HG03175 (cell line): ENCODE data around the gene LOC101059915.

Experiments used
- ATAC-seq: cut with Tn5 transposase; IDR thresholded peaks from one replicate; pipeline ENCODE4 v1.9.1; 2021; ENCODE audit warnings: mild to moderate bottlenecking, moderate library complexity; ENCODE audit not compliant: unreplicated experiment

Gene LOC101059915

DNA sequence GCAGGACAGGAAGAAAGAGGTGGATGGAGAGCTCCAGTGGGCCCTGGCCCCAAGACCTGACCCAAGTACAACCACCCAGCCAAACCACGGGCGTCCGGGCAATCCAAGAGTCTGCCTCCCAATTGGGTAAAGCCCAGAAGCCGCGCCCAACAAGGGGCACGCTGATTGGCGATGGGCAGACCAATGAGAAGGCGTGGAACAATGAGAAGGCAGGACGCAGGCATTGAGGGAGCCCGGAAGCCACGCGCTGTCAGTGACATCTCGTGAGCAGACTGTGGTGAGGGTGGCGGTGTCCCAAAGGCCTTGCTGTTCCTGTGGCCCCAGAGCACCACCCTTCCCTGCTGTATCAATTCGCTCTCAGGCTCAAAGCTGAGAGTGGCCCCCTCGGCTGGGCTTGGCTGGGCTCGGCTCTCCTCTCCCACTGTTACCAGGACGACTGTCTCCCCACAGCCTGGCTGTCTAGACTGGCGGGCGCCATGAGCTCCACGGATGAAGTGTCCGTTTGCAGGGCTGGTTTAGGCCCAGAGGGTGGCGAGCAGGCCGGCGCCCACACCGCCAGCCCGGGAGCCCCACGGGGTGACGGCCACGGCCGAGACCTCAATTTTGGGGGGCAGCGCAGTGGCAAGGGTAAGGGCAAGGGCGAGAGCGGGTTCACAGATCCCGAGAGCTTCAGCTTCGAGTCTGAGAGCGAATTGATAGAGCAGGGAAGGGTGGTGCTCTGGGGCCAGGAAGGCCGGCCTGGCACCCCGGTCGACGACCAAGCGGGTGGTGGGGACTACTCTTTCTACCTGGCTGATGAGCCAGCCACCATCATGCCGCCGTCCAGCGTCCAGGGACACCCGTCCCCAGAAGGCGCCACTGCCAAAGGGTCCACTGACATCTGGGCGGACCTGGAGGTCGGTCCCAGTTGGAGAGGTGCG is at the start of gene LOC101059915:
Gene LOC101059915 (plus strand): TSS at position 219 of the 920 bp plus-strand sequence.
- no peak for ATAC-seq

DNA sequence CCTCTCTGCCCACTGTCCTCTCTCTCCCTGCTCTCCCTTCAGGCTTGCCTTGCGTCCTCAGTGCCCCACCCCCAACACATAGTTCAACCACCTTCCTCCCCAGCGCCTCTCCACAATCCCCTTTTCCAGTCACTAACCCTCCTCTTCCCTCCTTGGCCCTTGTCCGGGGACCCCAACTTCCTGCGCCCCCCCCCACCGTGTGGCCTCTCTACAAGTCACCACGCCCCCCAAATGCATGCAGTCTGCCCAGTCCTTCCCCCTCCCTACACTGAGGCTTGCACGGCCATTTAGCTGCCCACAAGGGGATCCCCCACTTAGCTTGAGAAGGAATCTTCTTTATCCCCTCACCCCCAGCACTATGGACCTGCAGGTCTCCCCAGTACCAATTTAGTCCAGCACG is 49.6 kb upstream of the LOC101059915 start:
- no peak for ATAC-seq

DNA sequence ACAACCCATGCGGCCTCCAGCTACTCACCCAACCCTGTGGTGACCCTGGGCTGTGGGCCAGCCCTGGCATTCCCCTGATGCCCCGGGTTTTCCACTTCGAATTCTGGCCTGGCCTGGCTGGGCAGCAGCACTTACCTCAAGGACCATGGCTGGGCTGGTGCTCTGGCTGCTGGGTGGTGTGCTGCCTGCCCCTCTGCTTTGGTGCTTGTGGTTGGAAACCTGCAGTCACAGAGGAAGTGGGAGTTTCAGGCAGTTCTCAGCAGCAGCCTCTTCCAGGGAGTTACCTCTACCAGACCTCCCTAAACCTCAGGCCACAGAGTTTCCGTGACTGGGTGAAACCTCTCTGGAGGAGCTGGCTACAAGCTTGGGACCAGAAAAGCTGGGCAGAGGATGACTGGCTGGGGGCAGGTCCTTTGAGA is 49.0 kb upstream of the LOC101059915 start, which contains the start of gene CXCR3:
Gene CXCR3 (minus strand): TSS at position 209 of the 419 bp plus-strand sequence. CDS start 62 bp downstream, at position 147.
- peak; percentile 48 for ATAC-seq

DNA sequence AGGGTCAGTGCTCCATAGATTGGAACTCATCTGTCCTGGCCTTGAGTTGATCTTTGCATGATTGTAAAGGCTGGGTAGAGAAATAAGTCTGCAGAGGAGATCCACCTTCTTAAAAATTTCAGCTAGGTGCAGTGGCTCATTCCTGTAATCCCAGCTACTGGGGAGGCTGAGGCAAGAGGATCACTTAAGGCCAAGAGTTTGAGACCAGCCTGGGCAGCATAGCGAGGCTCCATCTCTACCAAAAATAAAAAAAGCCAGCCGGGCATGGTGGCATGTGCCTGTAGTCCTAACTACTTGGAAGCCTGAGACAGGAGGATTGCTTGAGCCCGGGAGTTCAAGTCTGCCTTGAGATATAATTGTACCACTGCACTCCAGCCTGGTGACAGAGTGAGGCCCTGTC is 48.6 kb upstream of the LOC101059915 start:
- ATAC-seq = no peak

DNA sequence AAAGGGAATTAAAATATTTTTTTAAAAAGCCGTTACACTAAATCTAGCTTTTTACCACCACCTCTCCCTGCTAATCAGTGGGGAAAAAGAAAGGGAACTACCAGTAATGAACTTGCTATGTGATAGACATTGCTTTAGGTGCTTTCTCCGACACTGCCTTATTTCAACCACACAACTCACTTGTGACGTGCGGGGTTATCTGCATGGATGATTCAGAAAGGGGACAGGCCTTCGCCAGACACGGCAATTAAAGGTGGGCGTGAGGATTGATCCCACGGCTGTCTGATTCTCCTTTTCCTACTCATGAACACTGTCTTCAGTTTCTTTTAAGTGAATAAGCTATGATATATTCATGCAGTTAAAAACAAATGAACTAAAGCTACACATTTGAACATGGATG is 48.2 kb upstream of the LOC101059915 start:
- no peak for ATAC-seq

DNA sequence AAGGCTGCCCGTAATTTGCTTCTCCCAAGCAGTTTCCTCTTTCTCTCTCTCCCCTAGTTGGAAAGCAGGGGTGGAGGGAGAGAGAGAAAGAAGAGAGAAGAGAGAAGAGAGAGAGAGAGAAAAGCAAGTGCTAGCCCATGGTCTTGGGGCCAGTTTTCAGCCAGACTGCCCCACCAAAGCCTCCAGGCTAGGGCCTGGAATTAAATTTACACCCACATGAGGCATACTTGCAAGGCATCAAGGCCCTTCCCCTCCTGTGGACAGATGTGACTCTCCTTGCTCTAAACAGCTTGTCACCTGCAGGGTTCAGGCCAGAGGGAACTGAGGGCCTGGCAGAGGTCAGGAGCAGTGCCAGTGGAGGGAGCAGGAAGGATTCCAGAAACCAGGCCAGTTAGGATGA is 47.4 kb upstream of the LOC101059915 start:
- ATAC-seq = no peak

DNA sequence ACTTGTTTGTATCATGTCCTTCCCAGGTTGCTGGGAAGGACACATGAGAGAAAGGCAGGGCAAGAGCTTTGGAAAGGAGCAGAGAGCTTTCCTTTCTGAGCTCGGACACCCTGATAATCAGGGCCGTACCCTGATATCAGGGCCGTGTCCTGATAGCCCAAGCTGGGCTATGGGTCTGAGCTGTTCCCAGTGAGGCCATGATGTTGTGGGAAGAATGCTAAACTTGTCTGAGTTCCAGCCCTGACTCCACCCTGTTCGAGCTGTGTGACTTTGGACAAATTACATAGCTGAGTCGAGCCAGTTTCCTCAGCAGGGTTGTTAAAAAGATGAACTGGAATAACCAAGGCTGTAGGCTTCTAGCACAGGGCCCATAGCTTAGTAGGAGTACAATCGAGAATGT is 45.7 kb upstream of the LOC101059915 start:
- no peak for ATAC-seq

DNA sequence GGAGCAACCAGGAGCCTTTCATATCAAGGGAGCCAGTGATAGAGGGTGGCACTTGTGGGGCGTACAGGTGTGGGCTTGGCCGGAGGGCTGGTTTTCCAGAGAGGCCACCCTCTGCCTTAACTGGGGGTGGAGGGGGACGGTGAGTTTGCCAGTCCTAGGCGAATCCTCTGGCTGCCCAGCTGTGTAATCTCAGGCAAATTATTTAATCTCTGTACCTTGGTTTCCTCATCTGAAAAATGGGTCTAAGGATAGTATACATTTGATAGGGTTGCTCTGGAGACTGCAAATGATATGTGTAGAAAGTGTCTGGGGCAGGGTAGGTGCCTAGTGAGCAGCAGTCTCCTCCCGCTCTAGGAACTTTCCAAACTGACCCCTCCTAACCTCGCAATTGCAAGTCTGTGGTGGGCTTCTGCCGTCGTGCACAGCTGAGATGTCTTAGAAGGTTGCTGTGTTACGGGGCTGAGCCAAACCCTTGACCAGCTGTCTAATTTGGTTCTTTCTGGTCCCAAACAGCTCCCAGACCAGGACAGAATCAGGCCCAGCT is 45.2 kb upstream of the LOC101059915 start:
- ATAC-seq = no peak

DNA sequence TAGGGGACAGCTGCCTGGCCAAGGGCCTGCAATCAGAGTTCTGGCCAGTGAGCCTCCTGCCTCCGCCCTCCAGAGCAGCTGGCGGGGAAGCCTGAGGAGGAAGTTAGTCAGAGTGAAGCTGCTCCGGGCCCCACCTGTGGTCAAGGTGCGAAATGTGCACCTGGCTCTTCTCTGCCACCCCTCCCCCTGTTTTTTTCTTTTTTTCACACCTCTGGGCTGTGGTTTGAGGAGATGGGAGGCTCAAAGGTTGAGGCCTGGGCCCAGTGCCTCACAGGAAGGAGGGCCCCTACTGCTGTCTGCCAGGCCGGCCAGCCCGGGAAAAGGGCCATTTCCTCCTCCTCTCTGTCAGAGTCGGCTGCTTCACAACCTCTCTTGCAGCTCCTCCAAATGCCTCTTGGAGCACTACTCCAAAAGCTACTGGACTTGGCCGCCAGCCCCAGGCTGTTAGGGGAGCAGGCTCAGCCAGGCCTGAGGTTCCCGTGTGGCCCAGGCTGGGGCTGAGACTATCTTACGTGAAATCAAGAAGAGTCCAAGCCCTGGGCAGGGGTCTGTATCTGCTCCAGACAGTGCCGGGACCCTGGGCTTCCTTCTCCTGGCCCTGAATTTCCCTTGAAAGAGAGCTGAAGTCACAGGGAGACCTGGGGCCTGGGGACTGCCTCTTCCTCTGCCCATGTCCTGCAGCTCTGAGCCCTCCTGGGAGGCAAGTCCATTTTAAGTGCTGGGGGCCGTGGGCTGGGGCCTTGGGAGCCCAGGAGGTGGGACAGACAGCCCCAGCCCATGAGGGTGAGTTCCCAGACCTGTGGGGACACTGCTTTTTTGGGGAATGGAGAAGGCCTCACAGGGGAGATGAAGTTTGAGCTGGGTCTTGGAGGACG is 44.5 kb upstream of the LOC101059915 start:
- ATAC-seq = peak; percentile 69

DNA sequence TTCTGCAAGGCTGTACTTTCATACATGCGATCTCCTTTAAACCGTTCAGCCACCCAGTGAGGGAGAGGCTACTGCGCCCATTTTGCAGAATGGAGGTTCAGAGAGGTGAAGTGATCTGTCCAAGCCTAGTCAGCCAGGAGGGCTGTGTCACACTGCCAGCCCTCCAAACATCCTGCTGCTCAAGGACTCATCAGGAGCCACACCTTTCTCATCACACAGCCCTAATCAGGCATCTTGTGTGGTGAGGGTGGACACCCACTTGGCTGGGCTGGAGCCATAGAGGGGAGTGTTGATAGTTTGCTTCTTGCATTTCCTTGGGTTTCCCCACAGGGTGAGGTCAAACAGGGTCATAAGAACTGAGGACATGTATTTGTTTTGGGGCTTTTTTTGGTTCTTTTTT is 43.6 kb upstream of the LOC101059915 start:
- no peak for ATAC-seq

DNA sequence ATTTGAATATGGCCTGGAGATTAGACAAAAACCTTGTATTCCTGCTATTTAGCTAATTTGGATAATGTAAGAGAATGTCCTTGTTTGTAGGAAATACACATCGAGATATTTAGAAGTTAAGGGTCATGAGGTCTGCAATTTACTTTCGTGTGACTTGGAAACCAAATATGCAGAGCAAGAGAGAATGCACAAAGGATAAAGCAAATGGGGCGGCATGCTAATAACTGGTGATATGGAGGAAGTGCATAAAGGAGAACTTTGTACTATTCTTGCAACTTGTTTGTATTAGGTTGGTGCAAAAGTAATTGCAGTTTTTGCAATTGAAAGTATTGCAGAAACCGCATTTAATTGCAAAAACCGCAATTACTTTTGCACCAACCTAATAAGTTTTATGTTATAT is 41.9 kb upstream of the LOC101059915 start:
- ATAC-seq = no peak

DNA sequence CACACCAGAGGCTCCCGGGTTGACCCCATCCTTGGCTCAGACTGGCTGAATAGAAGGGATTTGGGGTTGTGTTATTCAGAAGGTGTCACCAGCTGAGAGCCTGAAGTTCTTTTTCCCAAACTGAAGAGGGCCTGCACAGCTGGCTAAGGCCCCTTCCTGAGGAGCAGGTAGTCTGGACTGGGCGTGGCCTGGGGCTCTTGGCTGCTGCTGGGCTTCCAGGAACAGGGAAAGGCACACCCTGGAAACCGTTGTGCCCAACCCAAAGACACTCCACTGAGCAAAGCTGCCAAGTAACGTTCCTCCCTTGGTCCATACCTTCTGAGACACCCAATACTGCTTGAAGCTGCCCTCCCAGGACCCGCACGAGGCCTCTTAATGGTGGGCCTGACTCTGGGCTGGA is 40.8 kb upstream of the LOC101059915 start:
- ATAC-seq = no peak

DNA sequence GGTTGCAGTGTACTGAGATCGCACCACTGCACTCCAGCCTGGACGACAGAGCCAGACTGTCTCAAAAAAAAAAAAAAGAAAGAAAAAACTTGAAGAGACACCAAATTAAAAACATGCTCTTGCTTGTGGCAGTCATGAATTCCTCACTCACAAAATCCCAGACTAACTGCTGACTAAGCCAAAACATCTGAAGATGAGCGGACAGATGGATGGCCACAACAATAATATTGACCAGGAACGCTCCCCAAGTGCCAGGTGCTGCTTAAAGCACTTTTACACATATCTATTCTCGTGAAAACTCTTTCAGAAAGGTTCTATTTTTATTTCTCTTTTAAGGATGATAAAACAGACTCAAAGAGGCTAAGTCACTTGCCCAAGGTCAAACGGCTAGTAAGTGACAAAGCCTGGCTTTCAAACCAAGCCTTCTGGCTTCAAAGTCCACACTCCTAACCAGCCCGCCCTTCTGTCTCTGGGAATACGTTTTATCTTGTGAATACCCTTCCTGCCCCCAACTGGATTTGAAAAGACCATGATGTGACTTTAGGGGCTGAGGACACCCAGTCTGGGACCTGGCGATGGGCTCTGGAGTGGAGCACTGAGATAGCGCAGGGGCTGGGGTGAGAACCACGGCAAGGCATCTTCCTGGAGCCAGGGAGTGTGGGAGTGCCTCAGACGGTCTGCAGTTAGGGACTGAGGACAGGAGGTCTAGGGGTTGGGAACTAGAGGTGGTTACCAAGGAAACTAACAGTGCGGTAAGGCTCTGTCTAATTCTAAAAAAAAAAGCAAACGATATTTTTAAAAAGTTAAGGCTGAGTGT is 39.5 kb upstream of the LOC101059915 start:
- ATAC-seq = no peak

DNA sequence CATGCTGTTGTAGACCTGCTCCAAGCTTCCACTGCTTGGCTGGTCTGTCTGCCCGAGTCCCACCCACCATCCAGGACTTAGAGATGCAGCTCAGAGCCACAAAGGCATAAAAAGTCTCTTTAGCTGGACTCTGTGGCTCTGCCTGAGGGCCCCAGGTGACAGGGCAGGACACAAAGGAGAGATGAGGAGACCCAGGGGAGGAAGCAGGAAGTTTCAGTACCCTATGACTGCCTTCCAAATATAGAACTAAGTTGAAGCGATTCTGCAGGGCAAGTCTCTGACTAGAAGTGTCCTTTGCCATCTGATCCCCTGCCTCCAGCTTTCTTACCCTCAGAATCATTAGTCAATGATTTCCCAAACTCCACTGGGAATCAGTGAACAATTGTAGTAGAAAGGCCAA is 37.9 kb upstream of the LOC101059915 start:
- ATAC-seq = peak; percentile 56

DNA sequence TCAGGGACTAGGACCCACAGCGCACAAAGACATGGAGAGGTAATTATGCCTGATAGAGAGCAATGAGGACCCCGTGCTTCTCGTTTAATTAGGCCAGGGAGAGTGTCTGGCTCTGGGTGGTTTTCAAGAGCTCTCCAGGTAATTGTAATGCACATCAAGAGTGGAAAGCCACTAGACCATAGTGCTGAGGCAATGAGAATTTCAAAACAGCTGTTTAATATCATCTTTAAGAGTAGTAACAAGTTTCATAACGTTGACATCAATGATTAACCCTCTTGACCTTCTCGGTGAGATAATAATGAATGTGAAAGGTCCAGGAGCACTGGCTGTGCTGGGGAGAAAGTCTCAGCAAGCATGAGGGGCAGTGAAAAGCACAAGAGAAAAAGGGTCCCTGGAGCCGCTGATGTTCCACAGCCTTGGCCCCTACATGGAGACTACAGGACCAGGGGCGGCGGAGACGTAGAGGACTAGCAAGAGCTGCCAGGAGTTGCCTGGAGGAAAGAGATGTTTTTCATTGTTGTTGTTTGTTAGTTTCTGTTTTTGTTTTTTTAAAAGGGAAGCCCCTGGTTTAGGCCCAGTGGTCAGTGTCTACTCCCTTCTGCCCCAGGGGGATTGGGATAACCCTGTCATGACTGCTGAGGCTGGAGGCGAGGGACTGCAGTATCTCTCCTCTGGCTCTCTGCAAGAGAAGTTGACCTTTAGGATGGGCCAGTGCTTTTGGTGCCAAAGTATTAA is 34.3 kb upstream of the LOC101059915 start:
- peak; percentile 63 for ATAC-seq

DNA sequence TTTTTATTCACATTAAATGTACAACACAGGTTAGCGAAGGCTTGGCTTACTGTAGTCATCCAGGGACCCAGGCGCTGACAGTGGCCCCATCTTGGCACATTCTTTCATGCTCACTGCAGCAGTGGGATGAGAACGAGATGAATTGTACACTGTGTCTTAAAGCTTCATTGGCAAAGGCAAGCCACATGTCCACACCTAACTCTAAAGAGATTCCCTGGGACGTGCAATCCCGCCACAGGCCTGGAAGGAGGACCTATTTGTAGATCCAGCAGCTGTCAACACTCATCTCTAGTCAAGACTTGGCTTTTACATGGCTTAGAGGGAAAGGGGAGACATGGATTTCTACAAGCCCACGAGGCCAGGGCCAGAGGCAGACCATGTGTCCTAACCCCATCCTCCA is 33.0 kb upstream of the LOC101059915 start:
- no peak for ATAC-seq

DNA sequence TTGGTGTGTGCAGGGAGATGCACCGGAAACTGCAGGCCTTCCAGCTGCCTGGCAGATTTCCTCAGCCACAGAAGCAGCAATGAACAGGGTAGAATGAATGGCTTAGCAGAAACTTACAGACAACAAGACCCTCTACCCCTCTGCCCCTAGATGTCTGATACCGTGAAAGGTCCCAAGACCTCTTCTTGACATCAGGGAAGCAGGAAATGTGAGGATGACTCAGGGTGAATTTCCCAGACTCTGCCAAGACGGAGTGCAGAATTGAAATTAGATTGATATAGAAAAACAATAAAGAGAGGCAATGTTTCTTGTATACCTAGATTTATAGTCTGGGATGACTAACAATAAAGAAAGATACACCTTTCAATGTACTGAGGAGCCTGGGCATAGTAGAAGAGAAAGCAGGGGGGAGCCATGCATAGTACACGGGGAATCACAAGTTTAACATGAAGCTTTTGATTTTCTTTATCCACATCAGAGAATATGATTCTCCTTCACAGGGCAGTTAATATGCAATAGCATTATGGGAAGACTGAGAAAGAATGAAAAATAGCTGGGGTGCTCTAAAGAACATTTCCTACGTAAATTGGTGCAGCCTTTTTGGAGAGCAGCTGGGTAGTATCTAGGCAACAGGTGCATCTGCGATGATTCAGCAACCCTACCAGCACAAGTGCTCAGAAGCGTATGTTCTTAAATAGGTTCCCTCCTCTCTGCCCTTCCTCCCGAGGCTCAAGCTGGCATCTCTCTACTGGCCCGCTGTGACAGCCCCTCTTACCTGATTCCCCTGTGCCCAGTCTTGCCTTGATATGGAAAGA is 30.7 kb upstream of the LOC101059915 start:
- ATAC-seq = peak; percentile 47

DNA sequence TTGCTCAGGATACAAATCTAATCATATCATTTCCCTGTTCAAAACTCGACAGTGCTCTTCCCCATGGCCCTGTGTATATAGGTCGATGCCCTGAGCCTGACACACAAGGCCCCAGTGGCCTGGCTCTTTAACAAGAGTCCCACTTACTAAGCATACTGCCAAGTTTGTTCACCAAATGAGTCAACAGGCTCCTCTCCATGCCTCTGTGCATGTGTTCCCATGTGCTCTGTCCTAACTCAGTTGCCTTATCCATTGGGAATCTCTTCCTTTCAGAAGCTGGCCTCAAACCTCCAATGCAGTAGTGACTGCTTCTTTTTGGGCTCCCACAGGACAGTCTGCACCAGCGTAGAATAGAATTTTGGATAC is 30.1 kb upstream of the LOC101059915 start:
- peak; percentile 17 for ATAC-seq

DNA sequence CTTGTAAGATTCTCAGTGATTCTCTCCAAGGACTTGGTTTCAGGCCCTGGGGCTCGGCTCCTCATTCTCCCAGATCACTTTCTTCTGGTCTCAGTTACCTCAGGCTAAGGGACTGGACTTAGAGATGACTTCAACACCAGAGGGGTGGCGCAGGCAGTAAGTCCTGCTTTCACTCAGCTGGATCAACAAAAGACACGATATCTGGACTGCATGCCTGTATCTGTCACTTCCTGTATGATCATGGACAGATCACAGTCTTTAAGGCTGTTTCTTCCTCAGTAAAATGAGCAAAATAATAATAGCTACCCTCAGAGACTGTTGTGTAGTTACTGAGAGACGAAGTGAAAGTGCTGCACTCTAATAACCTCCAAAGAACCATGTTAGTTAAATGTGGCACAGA is 29.5 kb upstream of the LOC101059915 start:
- peak; percentile 33 for ATAC-seq
